ENCODE results near the gene SPTA1. TPM values are rescaled to one million over a fixed set of nuclear protein-coding genes. Genes with fewer than 3 reads are reported as not detected.

The SPTA1 gene
- polyA plus RNA-seq, 1 donor (not counting 4 experiments of a cell fraction or from before 2014, with no cell fraction given) = not detected

- H3K27ac ChIP-seq (ENCODE audit: control insufficient read depth, insufficient read depth, low read length) = no peak overlapping the region
Observed at GRCh38 chr1:158679289-158679688, 7.2 kb downstream of the SPTA1 start.

GRCh38 chr1:158675563-158676323, 10.8 kb downstream of the SPTA1 start:
- DNase-seq (ENCODE audit: low read depth, low spot score) = no peak
- FAIRE-seq = no peak

More at GRCh38 chr1:158679289-158679688, 7.2 kb downstream of the SPTA1 start:
- no peak overlapping the region for H2AFZ ChIP-seq (ENCODE audit: control insufficient read depth, low read length)
- no peak overlapping the region for H3K9ac ChIP-seq (ENCODE audit: control insufficient read depth, extremely low read depth, insufficient read depth, low read length)
- H3K79me2 ChIP-seq (ENCODE audit: control insufficient read depth, insufficient read depth, low read length) = no peaks in the 10 kb centered on the region
- no peak overlapping the region for H3K4me3 ChIP-seq (ENCODE audit: control insufficient read depth in 2 of 3, extremely low read depth in 1 of 3, insufficient read depth in 2 of 3, low read depth in 1 of 3, low read length in 3 of 3)
- no peaks in the 10 kb centered on the region for H4K20me1 ChIP-seq (ENCODE audit: control insufficient read depth, extremely low read depth, insufficient read depth, low read length)
- H3K9me3 ChIP-seq (ENCODE audit: control insufficient read depth, low read depth, low read length) = no peaks in the 10 kb centered on the region
- H3K4me1 ChIP-seq (ENCODE audit: control insufficient read depth, extremely low read depth, insufficient read depth, low read length) = no peaks in the 10 kb centered on the region
- DNase-seq (ENCODE audit: low read depth, low spot score) (no peak), FAIRE-seq (no peak)
- H3K36me3 ChIP-seq (ENCODE audit: control insufficient read depth in 2 of 2, extremely low read depth in 1 of 2, insufficient read depth in 2 of 2, low read length in 2 of 2) = no peaks in the 10 kb centered on the region
- no peak for TF ChIP-seq EZH2 (IDR thresholded peaks at IDR 0.05; ENCODE audit: low read length)
- TF ChIP-seq CTCF (optimal IDR thresholded peaks at IDR 0.05 in 1 of 3, IDR thresholded peaks at IDR 0.05 in 1 of 3, conservative IDR thresholded peaks at IDR 0.05 in 1 of 3; ENCODE audit: extremely low read depth in 1 of 3, insufficient read depth in 2 of 3, low read length in 3 of 3) = no peak
- H3K9me1 ChIP-seq (ENCODE audit: control insufficient read depth, extremely low read depth, insufficient read depth, low read length) = no peaks in the 10 kb centered on the region
- H3K27me3 ChIP-seq (ENCODE audit: control insufficient read depth, extremely low read depth, insufficient read depth, low read length) = no peaks in the 10 kb centered on the region
- dilution Hi-C loops (cut with MboI; ENCODE audit: extremely low pct_ligation_motif_present, low sequenced_read_pairs) = no loop called here
- H3K4me2 ChIP-seq (ENCODE audit: control insufficient read depth, extremely low read depth, insufficient read depth, low read depth, low read length) = no peak overlapping the region

More at GRCh38 chr1:158675563-158676323, 10.8 kb downstream of the SPTA1 start:
- Histone ChIP-seq H3K79me2 (ENCODE audit: control insufficient read depth, insufficient read depth, low read length) (no peaks in the 10 kb centered on the region), H3K27me3 (ENCODE audit: control insufficient read depth, extremely low read depth, insufficient read depth, low read length) (no peaks in the 10 kb centered on the region), H3K4me3 (ENCODE audit: control insufficient read depth in 2 of 3, extremely low read depth in 1 of 3, insufficient read depth in 2 of 3, low read depth in 1 of 3, low read length in 3 of 3) (no peak overlapping the region), H3K9me3 (ENCODE audit: control insufficient read depth, low read depth, low read length) (no peaks in the 10 kb centered on the region), H3K9ac (ENCODE audit: control insufficient read depth, extremely low read depth, insufficient read depth, low read length) (no peak overlapping the region), H4K20me1 (ENCODE audit: control insufficient read depth, extremely low read depth, insufficient read depth, low read length) (no peaks in the 10 kb centered on the region), H3K4me2 (ENCODE audit: control insufficient read depth, extremely low read depth, insufficient read depth, low read depth, low read length) (no peak overlapping the region), H3K4me1 (ENCODE audit: control insufficient read depth, extremely low read depth, insufficient read depth, low read length) (no peaks in the 10 kb centered on the region), H3K9me1 (ENCODE audit: control insufficient read depth, extremely low read depth, insufficient read depth, low read length) (no peaks in the 10 kb centered on the region), H3K36me3 (ENCODE audit: control insufficient read depth in 2 of 2, extremely low read depth in 1 of 2, insufficient read depth in 2 of 2, low read length in 2 of 2) (no peaks in the 10 kb centered on the region), H3K27ac (ENCODE audit: control insufficient read depth, insufficient read depth, low read length) (no peak overlapping the region), H2AFZ (ENCODE audit: control insufficient read depth, low read length) (no peak overlapping the region)
- no peak for TF ChIP-seq CTCF (optimal IDR thresholded peaks at IDR 0.05 in 1 of 3, IDR thresholded peaks at IDR 0.05 in 1 of 3, conservative IDR thresholded peaks at IDR 0.05 in 1 of 3; ENCODE audit: extremely low read depth in 1 of 3, insufficient read depth in 2 of 3, low read length in 3 of 3)
- no peak for TF ChIP-seq EZH2 (IDR thresholded peaks at IDR 0.05; ENCODE audit: low read length)
- dilution Hi-C loops (cut with MboI; ENCODE audit: extremely low pct_ligation_motif_present, low sequenced_read_pairs) = no loop called here
